Measurements from ENCODE around the gene ETV6.

DNA sequence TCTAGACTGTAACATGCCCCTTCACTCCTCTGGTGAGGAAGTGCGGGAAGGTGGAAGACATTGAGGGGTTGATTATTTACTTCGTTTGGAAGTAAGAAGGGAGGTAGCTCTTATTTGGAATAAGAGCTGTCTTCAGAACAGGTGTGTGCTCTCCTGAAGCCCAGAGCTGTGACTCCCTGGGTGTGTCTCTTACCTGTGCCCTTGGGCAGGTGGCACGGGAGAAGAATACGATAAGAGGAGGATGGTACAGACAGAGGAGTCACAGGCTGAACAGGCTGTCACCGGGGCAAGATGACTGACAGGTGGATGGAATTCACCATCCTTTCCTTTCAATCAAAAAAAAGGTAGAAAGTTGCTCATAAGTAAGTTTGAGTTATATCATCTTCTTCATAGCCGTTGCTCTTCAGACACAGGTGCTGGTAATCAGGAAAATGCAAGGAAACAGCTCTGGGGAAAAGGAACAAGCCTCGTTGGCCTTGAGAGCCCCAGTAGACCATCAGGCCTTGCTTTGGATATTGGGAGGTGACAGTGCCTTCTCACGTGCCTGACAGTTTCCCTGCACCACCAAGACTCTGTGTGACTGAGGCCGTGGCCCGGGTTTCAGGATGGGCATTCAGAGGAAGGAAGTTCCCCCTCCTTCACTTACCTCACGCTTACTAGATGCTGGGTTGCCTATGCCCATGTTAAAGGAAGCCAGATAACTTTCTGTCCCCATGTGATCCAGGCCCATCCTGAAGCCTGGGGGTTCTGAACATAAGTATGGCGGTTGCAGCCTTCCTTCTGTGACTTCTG lies 120.4 kb downstream of the ETV6 start:
- no peak for TF ChIP-seq GTF2F1 (IDR thresholded peaks at IDR 0.05; ENCODE audit: low read depth, low read length)
- no peak for TF ChIP-seq NR0B1 (IDR thresholded peaks at IDR 0.05; ENCODE audit: partially characterized antibody)
- TF ChIP-seq E2F6 (IDR thresholded peaks at IDR 0.05; ENCODE audit: borderline replicate concordance in 1 of 2, extremely low read depth in 1 of 2, insufficient read depth in 1 of 2, insufficient read length in 1 of 2, low read depth in 1 of 2, low read length in 1 of 2, poor library complexity in 1 of 2, severe bottlenecking in 1 of 2): no peak
- no peak for TF ChIP-seq TAF1 (IDR thresholded peaks at IDR 0.05; ENCODE audit: control insufficient read depth, extremely low read depth, insufficient read depth, low read length, severe bottlenecking)
- no peak for TF ChIP-seq CBFA2T2 (conservative IDR thresholded peaks at IDR 0.05)
- no peak for TF ChIP-seq TFAM (CRISPR knock-in tag; conservative IDR thresholded peaks at IDR 0.05)
- no peak for TF ChIP-seq HDAC3 (IDR thresholded peaks at IDR 0.05; ENCODE audit: borderline replicate concordance, partially characterized antibody)
- TF ChIP-seq POLR2AphosphoS5 (IDR thresholded peaks at IDR 0.05; ENCODE audit: control insufficient read depth, insufficient read depth, low read depth, low read length): no peak
- TF ChIP-seq NFATC3 (IDR thresholded peaks at IDR 0.05): no peak
- TF ChIP-seq CTCF (IDR thresholded peaks at IDR 0.05 in 2 of 3, conservative IDR thresholded peaks at IDR 0.05 in 1 of 3; ENCODE audit: insufficient read depth in 2 of 3, low read depth in 1 of 3, low read length in 3 of 3): no peak
- TF ChIP-seq ZBTB9 (CRISPR knock-in tag; IDR thresholded peaks at IDR 0.05): no peak
- TF ChIP-seq NFIC (IDR thresholded peaks at IDR 0.05): no peak
- TF ChIP-seq UBTF (IDR thresholded peaks at IDR 0.05; ENCODE audit: borderline replicate concordance in 1 of 2, low read depth in 2 of 2, low read length in 2 of 2): no peak
- no peak for TF ChIP-seq CREB1 (IDR thresholded peaks at IDR 0.05)
- no peak for TF ChIP-seq CREB1 (CRISPR knock-in tag; IDR thresholded peaks at IDR 0.05)
